MM.1S (cell line): ENCODE data around the gene RELN.
"Not testable (repeated sequence)": the region's sequence is repeated elsewhere in the genome, so short reads cannot be mapped to it uniquely, and the experiment has no call there.

Experiments
- DNase-seq: peaks from one replicate; pipeline ENCODE4 v3.0.0-alpha.2; 2015
- H2AFZ ChIP-seq: fragments of 300-600 bp; sonication (generic); 2 replicates; pipeline ENCODE4 v1.6.0; 2016; ENCODE audit warnings: antibody characterized with exemption, low read length
- H3F3A ChIP-seq: fragments of 300-600 bp; sonication (generic); 2 replicates; pipeline ENCODE4 v1.6.1; 2016; ENCODE audit warnings: mild to moderate bottlenecking, antibody characterized with exemption, low read length, moderate library complexity, mixed read lengths; ENCODE audit not compliant: insufficient read depth
- H3K27ac ChIP-seq: fragments of 300-600 bp; sonication (generic); 2 replicates; pipeline ENCODE4 v1.5.1; 2016; ENCODE audit warnings: mild to moderate bottlenecking, low read length
- H3K27me3 ChIP-seq: fragments of 300-600 bp; sonication (generic); replicated peaks from 2 replicates; pipeline ENCODE4 v1.6.0; 2016; ENCODE audit warnings: low read length; ENCODE audit not compliant: insufficient read depth
- H3K36me3 ChIP-seq: fragments of 300-600 bp; sonication (generic); replicated peaks from 2 replicates; pipeline ENCODE4 v1.6.1; 2016; ENCODE audit warnings: mild to moderate bottlenecking, low read length, mixed read lengths; ENCODE audit not compliant: insufficient read depth
- H3K4me1 ChIP-seq: fragments of 300-600 bp; sonication (generic); 2 replicates; pipeline ENCODE4 v1.6.1; 2016; ENCODE audit warnings: low read length, mixed read lengths
- H3K4me2 ChIP-seq: fragments of 300-600 bp; sonication (generic); 2 replicates; pipeline ENCODE4 v1.6.0; 2016; ENCODE audit warnings: low read depth, low read length
- H3K4me3 ChIP-seq: fragments of 300-600 bp; sonication (generic); 2 replicates; pipeline ENCODE4 v1.5.1; 2016; ENCODE audit warnings: low read length, mixed read lengths
- H3K79me2 ChIP-seq: fragments of 300-600 bp; sonication (generic); 2 replicates; pipeline ENCODE4 v1.6.1; 2016; ENCODE audit warnings: mixed run types, low read length, mixed read lengths
- H3K9ac ChIP-seq: fragments of 300-600 bp; sonication (generic); 2 replicates; pipeline ENCODE4 v1.6.1; 2016; ENCODE audit warnings: low read length, mixed read lengths
- H3K9me2 ChIP-seq: fragments of 300-600 bp; sonication (generic); replicated peaks from 2 replicates; pipeline ENCODE4 v1.6.1; 2016; ENCODE audit warnings: mild to moderate bottlenecking, low read length, mixed read lengths; ENCODE audit not compliant: insufficient read depth
- H3K9me3 ChIP-seq: fragments of 300-600 bp; sonication (generic); replicated peaks from 2 replicates; pipeline ENCODE4 v1.6.1; 2016; ENCODE audit warnings: mild to moderate bottlenecking, low read length, mixed read lengths; ENCODE audit not compliant: insufficient read depth
- H4K20me1 ChIP-seq: fragments of 300-600 bp; sonication (generic); 2 replicates; pipeline ENCODE4 v1.6.1; 2016; ENCODE audit warnings: mild to moderate bottlenecking, low read length, moderate library complexity, mixed read lengths; ENCODE audit not compliant: insufficient read depth
- EZH2 ChIP-seq: fragments of 300-600 bp; sonication (generic); optimal IDR thresholded peaks from 2 replicates; pipeline ENCODE3; 2017; ENCODE audit warnings: low read depth, mild to moderate bottlenecking, antibody characterized with exemption, low read length, mixed read lengths
- EZH2phosphoT487 ChIP-seq: fragments of 300-600 bp; sonication (generic); IDR thresholded peaks from 2 replicates; pipeline ENCODE4 v1.6.1; 2018; ENCODE audit warnings: antibody characterized with exemption, low read length
- TF ChIP-seq, protein P1 (sequence below): fragments of 300-600 bp; sonication (generic); IDR thresholded peaks from 2 replicates; pipeline ENCODE4 v1.5.1; 2016; ENCODE audit warnings: antibody characterized with exemption, low read length, mixed read lengths

Gene RELN

DNA sequence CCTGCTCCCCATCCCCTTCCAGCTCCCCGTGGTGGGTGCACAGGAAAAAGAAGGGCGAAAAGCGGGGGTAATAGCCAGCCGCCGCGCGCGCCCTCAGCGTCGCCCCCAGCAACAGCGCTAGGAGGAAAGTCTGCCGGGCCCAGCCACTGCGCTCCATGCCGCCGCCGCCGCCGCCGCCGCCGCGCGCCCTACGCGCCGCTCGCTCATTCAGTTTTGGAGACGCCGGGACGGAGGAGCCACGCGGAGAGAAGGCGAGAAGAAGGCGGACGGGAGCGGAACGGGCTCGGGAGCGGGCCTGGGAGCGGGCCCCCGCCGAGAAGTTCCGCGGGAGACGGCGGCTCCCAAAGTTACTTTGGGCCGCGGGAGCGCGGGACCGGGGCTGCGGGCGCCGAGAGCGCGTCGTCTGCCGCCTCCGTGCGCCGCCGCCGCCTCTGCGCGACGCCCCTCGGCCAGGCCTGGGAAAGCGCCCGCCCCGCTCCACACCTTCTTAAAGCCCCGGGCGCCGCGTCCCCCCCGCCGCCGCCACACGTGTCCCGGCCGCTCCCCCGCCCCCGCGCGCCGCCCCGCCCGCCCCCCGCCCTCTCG lies at the start of gene RELN:
Gene RELN (minus strand): TSS at position 459 of the 585 bp plus-strand sequence. CDS start 302 bp downstream, at position 157.
- no peak within 1 kb of the TSS for H3K9ac ChIP-seq
- no peaks in the 10 kb centered on the region for H3K4me1 ChIP-seq
- H3K9me2 ChIP-seq = no peaks in the 10 kb centered on the region
- peak; percentile 22 for DNase-seq
- H3K4me2 ChIP-seq = peak within 1 kb of the TSS; percentile 86
- H3K27ac ChIP-seq = no peak within 1 kb of the TSS
- H3K27me3 ChIP-seq = no peaks in the 10 kb centered on the region; the same call in 1 of the 2 replicates
- no peaks in the 10 kb centered on the region for H3K9me3 ChIP-seq
- no peaks in the 10 kb centered on the region for H3K36me3 ChIP-seq
- TF ChIP-seq, protein P1, sequence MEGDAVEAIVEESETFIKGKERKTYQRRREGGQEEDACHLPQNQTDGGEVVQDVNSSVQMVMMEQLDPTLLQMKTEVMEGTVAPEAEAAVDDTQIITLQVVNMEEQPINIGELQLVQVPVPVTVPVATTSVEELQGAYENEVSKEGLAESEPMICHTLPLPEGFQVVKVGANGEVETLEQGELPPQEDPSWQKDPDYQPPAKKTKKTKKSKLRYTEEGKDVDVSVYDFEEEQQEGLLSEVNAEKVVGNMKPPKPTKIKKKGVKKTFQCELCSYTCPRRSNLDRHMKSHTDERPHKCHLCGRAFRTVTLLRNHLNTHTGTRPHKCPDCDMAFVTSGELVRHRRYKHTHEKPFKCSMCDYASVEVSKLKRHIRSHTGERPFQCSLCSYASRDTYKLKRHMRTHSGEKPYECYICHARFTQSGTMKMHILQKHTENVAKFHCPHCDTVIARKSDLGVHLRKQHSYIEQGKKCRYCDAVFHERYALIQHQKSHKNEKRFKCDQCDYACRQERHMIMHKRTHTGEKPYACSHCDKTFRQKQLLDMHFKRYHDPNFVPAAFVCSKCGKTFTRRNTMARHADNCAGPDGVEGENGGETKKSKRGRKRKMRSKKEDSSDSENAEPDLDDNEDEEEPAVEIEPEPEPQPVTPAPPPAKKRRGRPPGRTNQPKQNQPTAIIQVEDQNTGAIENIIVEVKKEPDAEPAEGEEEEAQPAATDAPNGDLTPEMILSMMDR = no peak
- TF ChIP-seq EZH2phosphoT487 = no peak
- no peak for TF ChIP-seq EZH2
- no peaks in the 10 kb centered on the region for H4K20me1 ChIP-seq
- H2AFZ ChIP-seq = peak within 1 kb of the TSS; percentile 61
- H3K4me3 ChIP-seq = peak within 1 kb of the TSS; percentile 59
- H3F3A ChIP-seq = no peaks in the 10 kb centered on the region
- H3K79me2 ChIP-seq = no peaks in the 10 kb centered on the region

DNA sequence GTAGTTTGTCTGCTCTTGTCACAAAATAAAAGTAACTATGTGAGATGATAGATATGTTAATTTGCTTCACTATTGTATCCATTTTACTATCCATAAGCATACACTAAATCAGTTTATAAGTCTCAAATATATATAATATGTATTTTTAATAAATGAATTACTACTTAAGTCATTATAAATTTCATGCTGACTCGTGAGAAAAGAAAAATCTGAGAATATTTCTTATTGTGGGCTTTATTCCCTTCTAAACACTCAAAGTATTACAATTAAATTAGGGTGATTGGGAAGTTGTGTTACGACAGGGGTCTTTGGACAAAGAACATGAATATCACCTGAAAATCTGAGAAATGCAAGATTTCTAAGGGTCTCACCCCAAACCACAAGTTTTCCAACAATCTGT lies 48.7 kb upstream of the RELN start:
- DNase-seq = no peak
- Histone ChIP-seq H3K9ac (no peak overlapping the region), H3K79me2 (no peaks in the 10 kb centered on the region), H3K4me3 (no peak overlapping the region), H2AFZ (no peak overlapping the region), H3K9me3 (no peaks in the 10 kb centered on the region), H3K27me3 (no peaks in the 10 kb centered on the region), H3F3A (no peaks in the 10 kb centered on the region), H3K4me2 (no peak overlapping the region), H4K20me1 (no peaks in the 10 kb centered on the region), H3K4me1 (no peaks in the 10 kb centered on the region), H3K36me3 (no peaks in the 10 kb centered on the region), H3K27ac (no peak overlapping the region), H3K9me2 (no peaks in the 10 kb centered on the region)
- TF ChIP-seq, protein P1 = no peak
- no peak for TF ChIP-seq EZH2
- TF ChIP-seq EZH2phosphoT487 = no peak

DNA sequence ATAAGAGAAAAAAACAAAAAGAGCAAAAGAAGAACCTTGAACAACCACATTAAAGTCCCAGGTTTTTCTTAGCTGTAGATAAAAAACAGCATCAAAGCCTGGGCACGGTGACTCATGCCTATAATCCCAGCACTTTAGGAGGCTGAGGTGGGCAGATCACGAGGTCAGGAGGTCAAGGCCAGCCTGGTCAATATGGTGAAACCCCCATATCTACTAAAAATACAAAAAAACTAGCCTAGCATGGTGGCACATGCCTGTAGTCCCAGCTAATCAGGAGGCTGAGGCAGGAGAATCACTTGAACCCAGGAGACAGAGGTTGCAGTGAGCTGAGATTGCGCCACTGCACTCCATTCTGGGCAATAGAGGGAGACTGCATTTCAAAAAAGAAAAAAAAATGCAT lies 47.4 kb upstream of the RELN start:
- not testable (repeated sequence) for H3K9me3 ChIP-seq, H3K9ac ChIP-seq, H3F3A ChIP-seq, H3K4me2 ChIP-seq, H3K36me3 ChIP-seq, H3K4me3 ChIP-seq, H3K9me2 ChIP-seq, H3K27ac ChIP-seq, H3K27me3 ChIP-seq, H4K20me1 ChIP-seq, H3K79me2 ChIP-seq, DNase-seq, H2AFZ ChIP-seq, H3K4me1 ChIP-seq

DNA sequence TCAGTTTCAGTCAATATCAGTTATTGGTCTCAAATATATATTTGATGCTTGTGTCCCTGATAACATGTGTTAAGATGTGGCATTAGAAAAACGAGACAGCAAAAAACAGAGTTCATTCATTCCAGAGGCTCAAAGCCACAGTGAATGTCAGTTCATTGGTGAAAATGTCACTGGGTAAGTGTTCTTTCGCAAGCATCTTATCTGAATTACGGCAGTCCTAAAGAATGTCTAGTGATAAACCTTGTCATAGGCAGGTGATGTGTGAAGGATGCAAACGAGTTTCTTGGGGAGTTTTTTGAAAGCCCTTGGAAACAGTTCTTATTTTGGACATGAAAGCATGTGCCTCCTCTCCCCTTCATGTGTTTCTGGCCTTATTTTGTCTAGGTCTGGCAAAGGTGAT lies 45.9 kb upstream of the RELN start:
- Histone ChIP-seq H3K27ac (no peak overlapping the region), H3K9me2 (no peaks in the 10 kb centered on the region), H3K9ac (no peak overlapping the region), H3K79me2 (no peaks in the 10 kb centered on the region), H3F3A (no peaks in the 10 kb centered on the region), H3K27me3 (no peaks in the 10 kb centered on the region), H3K4me3 (no peak overlapping the region), H3K36me3 (no peaks in the 10 kb centered on the region), H4K20me1 (no peaks in the 10 kb centered on the region), H2AFZ (no peak overlapping the region), H3K4me1 (no peaks in the 10 kb centered on the region), H3K4me2 (no peak overlapping the region), H3K9me3 (no peaks in the 10 kb centered on the region)
- TF ChIP-seq EZH2phosphoT487 = no peak
- no peak for TF ChIP-seq EZH2
- TF ChIP-seq, protein P1 = no peak
- no peak for DNase-seq
